GM12864 (cell line): ENCODE results near the gene PFN2.
A peak's percentile ranks its signal among the peaks of the same experiment; 100 is the strongest.

ENCODE experiments used
- DNase-seq: peaks from one replicate; pipeline ENCODE4 v3.0.0-alpha.2; 2011; ENCODE audit warnings: low read depth
- H3K4me3 ChIP-seq: 2 replicates; pipeline ENCODE4 v1.5.1; 2011; ENCODE audit warnings: mild to moderate bottlenecking, low read depth, low read length, control low read depth
- TF ChIP-seq, protein P1 (sequence below): IDR thresholded peaks from 2 replicates; pipeline ENCODE4 v1.5.1; 2011; ENCODE audit warnings: low read depth, mild to moderate bottlenecking, moderate library complexity, low read length, control low read depth, inconsistent platforms; ENCODE audit errors: missing control alignments

PFN2 gene

DNA sequence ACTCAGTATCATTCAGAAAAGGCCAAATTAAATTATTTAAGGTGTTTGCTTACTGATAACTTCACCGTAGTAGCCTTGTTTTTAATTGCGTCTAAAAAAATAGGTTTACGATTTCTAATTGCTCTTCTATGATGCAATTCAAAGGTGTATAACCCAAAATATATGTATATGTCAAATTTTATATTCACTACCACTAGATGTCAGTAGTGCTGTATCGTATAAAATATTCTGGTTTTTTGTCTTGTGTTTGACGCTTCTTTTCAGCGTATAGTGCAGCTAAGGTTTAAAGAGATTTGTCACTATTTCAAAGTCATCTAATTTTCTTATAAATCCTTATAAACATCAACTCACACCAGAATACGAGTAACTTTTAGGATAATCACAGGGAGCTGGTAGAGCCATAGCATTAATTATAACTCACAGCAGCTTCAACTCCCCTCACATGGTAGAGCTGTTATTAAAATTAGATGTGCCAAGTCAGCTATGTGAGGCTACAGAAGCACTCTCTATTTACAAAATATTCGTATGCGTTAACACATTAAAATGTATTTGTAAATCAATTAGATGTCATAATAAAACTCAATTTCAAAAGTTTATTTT is 3.5 kb downstream of the PFN2 start:
- no peak overlapping the region for H3K4me3 ChIP-seq
- no peak for DNase-seq
- TF ChIP-seq, protein P1, sequence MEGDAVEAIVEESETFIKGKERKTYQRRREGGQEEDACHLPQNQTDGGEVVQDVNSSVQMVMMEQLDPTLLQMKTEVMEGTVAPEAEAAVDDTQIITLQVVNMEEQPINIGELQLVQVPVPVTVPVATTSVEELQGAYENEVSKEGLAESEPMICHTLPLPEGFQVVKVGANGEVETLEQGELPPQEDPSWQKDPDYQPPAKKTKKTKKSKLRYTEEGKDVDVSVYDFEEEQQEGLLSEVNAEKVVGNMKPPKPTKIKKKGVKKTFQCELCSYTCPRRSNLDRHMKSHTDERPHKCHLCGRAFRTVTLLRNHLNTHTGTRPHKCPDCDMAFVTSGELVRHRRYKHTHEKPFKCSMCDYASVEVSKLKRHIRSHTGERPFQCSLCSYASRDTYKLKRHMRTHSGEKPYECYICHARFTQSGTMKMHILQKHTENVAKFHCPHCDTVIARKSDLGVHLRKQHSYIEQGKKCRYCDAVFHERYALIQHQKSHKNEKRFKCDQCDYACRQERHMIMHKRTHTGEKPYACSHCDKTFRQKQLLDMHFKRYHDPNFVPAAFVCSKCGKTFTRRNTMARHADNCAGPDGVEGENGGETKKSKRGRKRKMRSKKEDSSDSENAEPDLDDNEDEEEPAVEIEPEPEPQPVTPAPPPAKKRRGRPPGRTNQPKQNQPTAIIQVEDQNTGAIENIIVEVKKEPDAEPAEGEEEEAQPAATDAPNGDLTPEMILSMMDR, result peak; percentile 38

DNA sequence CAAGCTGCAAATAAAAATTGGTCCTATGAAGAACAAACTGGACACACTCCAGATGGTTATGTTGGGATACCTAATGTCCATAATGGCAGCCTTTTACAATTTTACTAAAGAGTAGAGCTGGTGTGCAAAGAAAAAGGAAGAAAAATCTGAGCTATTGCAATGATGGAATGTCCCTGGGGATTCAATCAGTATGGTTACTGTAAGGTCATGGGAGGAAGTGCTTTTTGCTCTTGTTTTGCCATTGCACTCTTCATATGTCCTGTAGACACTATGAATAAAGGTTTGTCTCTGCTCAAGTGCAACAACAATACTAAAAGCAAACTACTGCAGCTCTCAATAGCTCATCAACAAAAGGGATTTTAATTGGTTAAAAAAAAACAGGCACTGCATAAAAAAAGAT is 5.4 kb downstream of the PFN2 start:
- DNase-seq, result no peak
- TF ChIP-seq, protein P1, result no peak
- H3K4me3 ChIP-seq, result no peak overlapping the region

DNA sequence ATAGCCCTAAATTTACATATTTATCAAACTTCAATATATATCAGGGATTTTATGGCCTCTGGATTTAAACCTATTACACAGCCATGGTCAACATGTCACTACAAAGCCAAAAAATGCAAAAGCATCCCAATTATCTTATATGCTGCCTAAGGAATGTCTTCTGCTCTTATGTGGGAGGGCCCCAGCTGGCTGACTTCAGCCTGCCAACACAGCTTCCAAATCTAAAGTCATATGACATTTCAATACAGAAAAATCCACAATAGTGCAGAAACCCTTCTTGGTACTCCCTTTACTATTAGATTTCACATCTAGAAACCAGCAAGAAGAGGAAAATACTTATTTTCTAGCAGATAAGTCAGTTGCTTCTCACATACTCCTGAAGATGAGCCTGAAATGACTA is 6.4 kb downstream of the PFN2 start:
- no peak for DNase-seq
- TF ChIP-seq, protein P1, result no peak
- no peak overlapping the region for H3K4me3 ChIP-seq

GRCh38 chr3:149963485-149963884 is 7.2 kb downstream of the PFN2 start:
- DNase-seq, result no peak
- H3K4me3 ChIP-seq, result no peak overlapping the region
- TF ChIP-seq, protein P1, result no peak

GRCh38 chr3:149959443-149959842 is 11.3 kb downstream of the PFN2 start:
- DNase-seq, result no peak
- TF ChIP-seq, protein P1, result no peak
- no peak overlapping the region for H3K4me3 ChIP-seq

DNA sequence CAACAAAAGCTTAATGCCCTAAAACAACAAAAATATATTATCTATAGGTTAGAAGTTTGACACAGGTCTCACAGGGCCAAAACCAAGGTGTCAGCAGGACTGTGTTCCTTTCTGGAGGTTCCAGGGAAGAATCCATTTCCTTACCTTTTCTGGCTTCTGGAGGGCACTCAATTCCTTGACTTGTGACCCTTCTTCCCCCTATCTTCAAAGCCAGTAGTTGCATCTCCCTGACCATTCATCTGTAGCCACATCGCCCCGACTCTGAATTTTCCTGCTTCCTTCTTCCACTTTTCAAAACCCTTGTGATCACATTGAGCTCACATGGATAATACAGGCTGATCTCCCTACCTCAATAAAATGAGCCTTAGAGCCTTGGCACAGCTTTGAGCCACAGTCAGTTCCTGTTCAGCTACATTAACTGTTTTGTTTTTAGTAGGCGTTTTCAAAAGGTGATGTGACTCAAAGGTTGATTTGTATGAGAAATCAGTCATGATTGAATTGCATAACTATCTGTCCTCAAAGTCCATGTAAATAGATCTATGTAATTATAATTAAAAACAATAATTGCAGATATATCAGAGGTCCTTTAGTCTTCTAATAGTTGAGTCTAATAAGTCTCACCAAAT is 12.4 kb downstream of the PFN2 start:
- no peak for DNase-seq
- H3K4me3 ChIP-seq, result no peak overlapping the region
- TF ChIP-seq, protein P1, result no peak
